Uterus (tissue), 2 donors: ENCODE data around the gene NRXN3.

Experiments
- POLR2A ChIP-seq, 2 donors: fragments of 450-650 bp; IDR thresholded peaks; one replicate each; pipeline ENCODE4 v1.6.1; 2016; ENCODE audit warnings: antibody characterized with exemption in 2 of 2, mild to moderate bottlenecking in 1 of 2, moderate library complexity in 1 of 2
- TF ChIP-seq, protein P1 (sequence below), 4 experiments: fragments of 200-600 bp in 2 of 4; fragments of 450-650 bp in 2 of 4; sonication (generic) in 2 of 4; IDR thresholded peaks; one replicate each; pipeline ENCODE4 v1.5.1; 2016 to 2019; ENCODE audit warnings: antibody characterized with exemption in 4 of 4, mild to moderate bottlenecking in 2 of 4, moderate library complexity in 1 of 4

DNA sequence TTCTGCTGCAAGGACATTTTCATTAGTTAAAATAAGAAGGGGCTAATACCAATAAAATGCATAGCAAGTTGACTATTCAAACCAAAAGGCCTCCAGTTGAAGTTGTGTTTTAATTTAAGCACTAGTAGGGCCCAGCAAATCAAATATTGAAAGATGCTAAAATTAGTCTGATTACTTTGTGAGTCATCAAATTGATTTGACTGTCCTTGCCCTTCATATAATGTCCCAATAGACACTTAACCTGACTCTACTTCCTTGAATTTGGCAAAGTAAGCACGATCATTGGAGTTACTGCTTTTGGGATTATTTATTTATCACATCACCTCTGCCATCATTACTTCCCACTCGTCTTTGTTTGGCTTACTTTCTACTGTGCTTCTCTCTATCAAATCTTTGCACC lies 1242.6 kb downstream of the NRXN3 start:
- TF ChIP-seq, protein P1, sequence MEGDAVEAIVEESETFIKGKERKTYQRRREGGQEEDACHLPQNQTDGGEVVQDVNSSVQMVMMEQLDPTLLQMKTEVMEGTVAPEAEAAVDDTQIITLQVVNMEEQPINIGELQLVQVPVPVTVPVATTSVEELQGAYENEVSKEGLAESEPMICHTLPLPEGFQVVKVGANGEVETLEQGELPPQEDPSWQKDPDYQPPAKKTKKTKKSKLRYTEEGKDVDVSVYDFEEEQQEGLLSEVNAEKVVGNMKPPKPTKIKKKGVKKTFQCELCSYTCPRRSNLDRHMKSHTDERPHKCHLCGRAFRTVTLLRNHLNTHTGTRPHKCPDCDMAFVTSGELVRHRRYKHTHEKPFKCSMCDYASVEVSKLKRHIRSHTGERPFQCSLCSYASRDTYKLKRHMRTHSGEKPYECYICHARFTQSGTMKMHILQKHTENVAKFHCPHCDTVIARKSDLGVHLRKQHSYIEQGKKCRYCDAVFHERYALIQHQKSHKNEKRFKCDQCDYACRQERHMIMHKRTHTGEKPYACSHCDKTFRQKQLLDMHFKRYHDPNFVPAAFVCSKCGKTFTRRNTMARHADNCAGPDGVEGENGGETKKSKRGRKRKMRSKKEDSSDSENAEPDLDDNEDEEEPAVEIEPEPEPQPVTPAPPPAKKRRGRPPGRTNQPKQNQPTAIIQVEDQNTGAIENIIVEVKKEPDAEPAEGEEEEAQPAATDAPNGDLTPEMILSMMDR (IDR thresholded peaks at IDR 0.05) = no peak
- TF ChIP-seq POLR2A (IDR thresholded peaks at IDR 0.05) = no peak
